Hepatocyte (in vitro differentiated cells): ENCODE results near the gene DXO.

Experiments
- EZH2 ChIP-seq: fragments of 200-600 bp; sonication (generic); IDR thresholded peaks from 2 replicates; pipeline ENCODE4 v1.6.1; 2016; ENCODE audit warnings: antibody characterized with exemption, mild to moderate bottlenecking, borderline replicate concordance
- EZH2phosphoT487 ChIP-seq: fragments of 200-600 bp; sonication (generic); IDR thresholded peaks from one replicate; pipeline ENCODE4 v1.6.1; 2018; ENCODE audit warnings: antibody characterized with exemption, mild to moderate bottlenecking, low read depth, moderate library complexity; ENCODE audit not compliant: unreplicated experiment, severe bottlenecking
- TF ChIP-seq, protein P1 (sequence below): fragments of 200-600 bp; sonication (generic); IDR thresholded peaks from 2 replicates; pipeline ENCODE4 v1.5.1; 2016; ENCODE audit warnings: antibody characterized with exemption, mild to moderate bottlenecking; ENCODE audit not compliant: poor library complexity

DNA sequence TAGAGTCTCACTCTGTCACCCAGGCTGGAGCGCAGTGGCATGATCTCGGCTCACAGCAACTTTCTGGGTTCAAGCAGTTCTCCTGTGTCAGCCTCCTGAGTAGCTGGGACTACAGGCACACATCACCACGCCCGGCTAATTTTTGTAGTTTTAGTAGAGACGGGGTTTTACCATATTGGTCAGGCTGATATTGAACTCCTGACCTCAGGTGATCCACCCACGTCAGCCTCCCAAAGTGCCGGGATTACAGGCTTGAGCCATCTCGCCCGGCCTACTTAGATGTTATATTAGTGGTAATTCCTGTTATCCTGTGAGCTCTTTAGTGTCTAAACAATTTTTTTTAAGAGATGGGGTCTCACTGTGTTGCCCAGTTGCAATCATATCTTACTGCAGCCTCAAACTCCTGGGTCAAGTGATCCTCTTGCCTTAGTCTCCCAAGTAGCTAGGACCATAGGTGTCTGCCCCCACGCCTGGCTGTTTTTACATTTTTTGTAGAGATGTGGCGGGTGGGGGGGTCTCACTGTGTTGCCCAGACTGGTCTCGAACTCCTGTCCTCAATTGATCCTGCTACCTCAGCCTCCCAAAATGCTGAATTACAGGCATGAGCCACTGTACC is 6.0 kb upstream of the DXO start:
- TF ChIP-seq, protein P1, sequence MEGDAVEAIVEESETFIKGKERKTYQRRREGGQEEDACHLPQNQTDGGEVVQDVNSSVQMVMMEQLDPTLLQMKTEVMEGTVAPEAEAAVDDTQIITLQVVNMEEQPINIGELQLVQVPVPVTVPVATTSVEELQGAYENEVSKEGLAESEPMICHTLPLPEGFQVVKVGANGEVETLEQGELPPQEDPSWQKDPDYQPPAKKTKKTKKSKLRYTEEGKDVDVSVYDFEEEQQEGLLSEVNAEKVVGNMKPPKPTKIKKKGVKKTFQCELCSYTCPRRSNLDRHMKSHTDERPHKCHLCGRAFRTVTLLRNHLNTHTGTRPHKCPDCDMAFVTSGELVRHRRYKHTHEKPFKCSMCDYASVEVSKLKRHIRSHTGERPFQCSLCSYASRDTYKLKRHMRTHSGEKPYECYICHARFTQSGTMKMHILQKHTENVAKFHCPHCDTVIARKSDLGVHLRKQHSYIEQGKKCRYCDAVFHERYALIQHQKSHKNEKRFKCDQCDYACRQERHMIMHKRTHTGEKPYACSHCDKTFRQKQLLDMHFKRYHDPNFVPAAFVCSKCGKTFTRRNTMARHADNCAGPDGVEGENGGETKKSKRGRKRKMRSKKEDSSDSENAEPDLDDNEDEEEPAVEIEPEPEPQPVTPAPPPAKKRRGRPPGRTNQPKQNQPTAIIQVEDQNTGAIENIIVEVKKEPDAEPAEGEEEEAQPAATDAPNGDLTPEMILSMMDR: no peak
- TF ChIP-seq EZH2 (no peak), EZH2phosphoT487 (no peak)
